Measurements from ENCODE around the gene AK5. TPM values are rescaled to one million over a fixed set of nuclear protein-coding genes. Genes with fewer than 3 reads are reported as not detected.

Gene AK5
- total and polyA plus RNA-seq, 2 donors (not counting 1 experiment from before 2014, with no cell fraction given) = 0.18 TPM; not detected in 1

- POLR2A ChIA-PET = no interaction called here
- Histone ChIP-seq H3K27me3 (replicated peaks in 1 of 4; ENCODE audit: control extremely low read depth in 1 of 4, control insufficient read depth in 3 of 4, insufficient read depth in 4 of 4, low read length in 3 of 4) (no peaks in the 10 kb centered on the region), H3K4me1 (ENCODE audit: control insufficient read depth in 2 of 2, insufficient read depth in 2 of 2, low read length in 2 of 2) (no peaks in the 10 kb centered on the region), H4K20me1 (ENCODE audit: control insufficient read depth, insufficient read depth, low read length, poor library complexity, severe bottlenecking) (no peaks in the 10 kb centered on the region), H3K27ac (ENCODE audit: low read length in 2 of 2) (no peak overlapping the region), H3K79me2 (ENCODE audit: control insufficient read depth, insufficient read depth, low read length) (no peaks in the 10 kb centered on the region), H3K4me3 (ENCODE audit: control extremely low read depth in 1 of 5, extremely low read depth in 1 of 5, insufficient read depth in 1 of 5, low read depth in 2 of 5, low read length in 4 of 5) (no peak overlapping the region), H3K9me3 (ENCODE audit: control extremely low read depth in 1 of 3, control insufficient read depth in 2 of 3, insufficient read depth in 1 of 3, low read length in 2 of 3) (no peaks in the 10 kb centered on the region), H3K36me3 (replicated peaks in 1 of 2; ENCODE audit: control extremely low read depth in 1 of 2, control insufficient read depth in 1 of 2, extremely low read depth in 1 of 2, insufficient read depth in 2 of 2, low read length in 1 of 2) (no peaks in the 10 kb centered on the region), H3K4me2 (replicated peaks; ENCODE audit: low read depth, low read length, poor library complexity, severe bottlenecking) (no peak overlapping the region), H3K9ac (ENCODE audit: low read length) (no peak overlapping the region), H2AFZ (ENCODE audit: insufficient read depth, low read depth, low read length, poor library complexity, severe bottlenecking) (no peak overlapping the region)
- DNase-seq (no peak), ATAC-seq (ENCODE audit: low read depth) (no peak)
- peaks cover 4% of the 10 kb centered on the region for H3K27me3 Mint-ChIP-seq
- H3K4me1 Mint-ChIP-seq = no peaks in the 10 kb centered on the region
- 89% methylated on average over 3 of the region's 4 CpGs for WGBS (ENCODE audit: insufficient coverage)
- TF ChIP-seq EZH2 (IDR thresholded peaks at IDR 0.05; ENCODE audit: borderline replicate concordance, insufficient read depth, low read depth, low read length, poor library complexity, severe bottlenecking) = no peak
- no peak for TF ChIP-seq CTCF (IDR thresholded peaks at IDR 0.05)
- H3K9me3 Mint-ChIP-seq (ENCODE audit: insufficient read depth) = peaks cover 2% of the 10 kb centered on the region
- intact Hi-C loops (cut with micrococcal nuclease) = no loop called here
- H3K27ac Mint-ChIP-seq = no peak overlapping the region
- H3K4me3 Mint-ChIP-seq = no peak overlapping the region
- CTCF ChIA-PET = no interaction called here
These were observed 186.6 kb downstream of the AK5 start for GRCh38 chr1:77468257-77468948.

- H3K4me3 Mint-ChIP-seq = no peak overlapping the region
- no peak overlapping the region for H3K27ac Mint-ChIP-seq
- no peaks in the 10 kb centered on the region for H3K79me2 ChIP-seq (ENCODE audit: control insufficient read depth, insufficient read depth, low read length)
- H3K27me3 Mint-ChIP-seq = peaks cover 10% of the 10 kb centered on the region
- H3K9me3 Mint-ChIP-seq (ENCODE audit: insufficient read depth) = peaks cover 2% of the 10 kb centered on the region
- no peaks in the 10 kb centered on the region for H3K4me1 ChIP-seq (ENCODE audit: control insufficient read depth in 2 of 2, insufficient read depth in 2 of 2, low read length in 2 of 2)
- DNase-seq (no peak), ATAC-seq (ENCODE audit: low read depth) (no peak)
- H3K4me3 ChIP-seq (ENCODE audit: control extremely low read depth in 1 of 5, extremely low read depth in 1 of 5, insufficient read depth in 1 of 5, low read depth in 2 of 5, low read length in 4 of 5) = no peak overlapping the region
- intact Hi-C loops (cut with micrococcal nuclease) = no loop called here
- ChIA-PET POLR2A (no interaction called here), CTCF (no interaction called here)
- H3K27me3 ChIP-seq (replicated peaks in 1 of 4; ENCODE audit: control extremely low read depth in 1 of 4, control insufficient read depth in 3 of 4, insufficient read depth in 4 of 4, low read length in 3 of 4) = no peaks in the 10 kb centered on the region
- H3K4me1 Mint-ChIP-seq = no peaks in the 10 kb centered on the region
- no peak overlapping the region for H3K27ac ChIP-seq (ENCODE audit: low read length in 2 of 2)
- WGBS (ENCODE audit: insufficient coverage) = 95% methylated on average over 3 of the region's 5 CpGs
- no peak overlapping the region for H3K9ac ChIP-seq (ENCODE audit: low read length)
- no peak overlapping the region for H3K4me2 ChIP-seq (replicated peaks; ENCODE audit: low read depth, low read length, poor library complexity, severe bottlenecking)
- H3K9me3 ChIP-seq (ENCODE audit: control extremely low read depth in 1 of 3, control insufficient read depth in 2 of 3, insufficient read depth in 1 of 3, low read length in 2 of 3) = no peaks in the 10 kb centered on the region
- no peak for TF ChIP-seq CTCF (IDR thresholded peaks at IDR 0.05)
- TF ChIP-seq EZH2 (IDR thresholded peaks at IDR 0.05; ENCODE audit: borderline replicate concordance, insufficient read depth, low read depth, low read length, poor library complexity, severe bottlenecking) = no peak
- no peaks in the 10 kb centered on the region for H3K36me3 ChIP-seq (replicated peaks in 1 of 2; ENCODE audit: control extremely low read depth in 1 of 2, control insufficient read depth in 1 of 2, extremely low read depth in 1 of 2, insufficient read depth in 2 of 2, low read length in 1 of 2)
- no peak overlapping the region for H2AFZ ChIP-seq (ENCODE audit: insufficient read depth, low read depth, low read length, poor library complexity, severe bottlenecking)
- no peaks in the 10 kb centered on the region for H4K20me1 ChIP-seq (ENCODE audit: control insufficient read depth, insufficient read depth, low read length, poor library complexity, severe bottlenecking)
These were observed 187.3 kb downstream of the AK5 start for GRCh38 chr1:77468949-77469710.

Data from B cell (primary cell).